Astrocyte (in vitro differentiated cells and primary cell): ENCODE results near the gene ENOPH1.

Experiments used
- CTCF ChIP-seq: IDR thresholded peaks from 2 replicates; pipeline ENCODE4 v1.5.1; 2011; ENCODE audit warnings: low read depth, mild to moderate bottlenecking, inconsistent platforms, low read length, moderate library complexity; ENCODE audit not compliant: insufficient read depth
- EZH2 ChIP-seq: IDR thresholded peaks from 2 replicates; pipeline ENCODE4 v1.6.1; 2012; ENCODE audit warnings: mild to moderate bottlenecking, low read length, inconsistent platforms; ENCODE audit not compliant: insufficient read depth

GRCh38 chr4:82429728-82430192 is 630 bp upstream of the ENOPH1 start:
- TF ChIP-seq CTCF (no peak), EZH2 (no peak)
